Esophagus muscularis mucosa (tissue), 4 donors: Measurements from ENCODE around the gene APH1B.
"Not testable (repeated sequence)": the region's sequence is repeated elsewhere in the genome, so short reads cannot be mapped to it uniquely, and the experiment has no call there.

Experiments used
- EP300 ChIP-seq: sonication (generic); formaldehyde crosslinking; IDR thresholded peaks from one replicate; pipeline ENCODE4 v1.6.1; 2017; ENCODE audit warnings: antibody characterized with exemption
- POLR2A ChIP-seq: fragments of 450-650 bp; IDR thresholded peaks from one replicate; pipeline ENCODE4 v1.6.1; 2017; ENCODE audit warnings: antibody characterized with exemption, moderate library complexity, mild to moderate bottlenecking, low read depth
- POLR2AphosphoS5 ChIP-seq, 2 donors: sonication (generic); formaldehyde crosslinking; IDR thresholded peaks; one replicate each; pipeline ENCODE4 v1.6.1; 2017; ENCODE audit warnings: antibody characterized with exemption in 2 of 2
- TF ChIP-seq, protein P1 (sequence below), 3 experiments: fragments of 200-600 bp in 2 of 3; fragments of 450-650 bp in 1 of 3; sonication (generic) in 2 of 3; IDR thresholded peaks; one replicate each; pipeline ENCODE4 v1.5.1; 2017 to 2019; ENCODE audit warnings: antibody characterized with exemption in 3 of 3, mild to moderate bottlenecking in 2 of 3, moderate library complexity in 1 of 3

DNA sequence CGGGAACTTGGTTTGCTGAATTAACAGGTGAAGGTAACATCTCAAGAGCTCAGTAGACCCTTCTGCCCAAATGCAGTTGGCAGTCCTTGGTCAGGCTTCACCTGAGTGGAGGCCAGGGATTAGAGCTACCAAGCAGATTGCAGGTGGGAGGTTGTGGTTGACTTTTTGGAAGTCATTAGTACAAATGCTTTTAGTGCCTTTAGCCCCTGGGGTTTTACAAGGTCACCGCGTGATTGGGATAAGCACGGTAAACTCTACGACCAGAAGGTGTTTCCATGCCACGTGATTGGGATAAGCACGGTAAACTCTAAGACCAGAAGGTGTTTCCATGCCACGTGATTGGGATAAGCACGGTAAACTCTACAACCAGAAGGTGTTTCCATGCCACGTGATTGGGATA is 43.0 kb downstream of the APH1B start:
- TF ChIP-seq POLR2A; POLR2AphosphoS5 (IDR thresholded peaks at IDR 0.05); EP300: not testable (repeated sequence)
- TF ChIP-seq, protein P1, sequence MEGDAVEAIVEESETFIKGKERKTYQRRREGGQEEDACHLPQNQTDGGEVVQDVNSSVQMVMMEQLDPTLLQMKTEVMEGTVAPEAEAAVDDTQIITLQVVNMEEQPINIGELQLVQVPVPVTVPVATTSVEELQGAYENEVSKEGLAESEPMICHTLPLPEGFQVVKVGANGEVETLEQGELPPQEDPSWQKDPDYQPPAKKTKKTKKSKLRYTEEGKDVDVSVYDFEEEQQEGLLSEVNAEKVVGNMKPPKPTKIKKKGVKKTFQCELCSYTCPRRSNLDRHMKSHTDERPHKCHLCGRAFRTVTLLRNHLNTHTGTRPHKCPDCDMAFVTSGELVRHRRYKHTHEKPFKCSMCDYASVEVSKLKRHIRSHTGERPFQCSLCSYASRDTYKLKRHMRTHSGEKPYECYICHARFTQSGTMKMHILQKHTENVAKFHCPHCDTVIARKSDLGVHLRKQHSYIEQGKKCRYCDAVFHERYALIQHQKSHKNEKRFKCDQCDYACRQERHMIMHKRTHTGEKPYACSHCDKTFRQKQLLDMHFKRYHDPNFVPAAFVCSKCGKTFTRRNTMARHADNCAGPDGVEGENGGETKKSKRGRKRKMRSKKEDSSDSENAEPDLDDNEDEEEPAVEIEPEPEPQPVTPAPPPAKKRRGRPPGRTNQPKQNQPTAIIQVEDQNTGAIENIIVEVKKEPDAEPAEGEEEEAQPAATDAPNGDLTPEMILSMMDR (IDR thresholded peaks at IDR 0.05) = not testable (repeated sequence)
